ENCODE data around the gene C1orf159. TPM values are rescaled to one million over a fixed set of nuclear protein-coding genes. Genes with fewer than 3 reads are reported as not detected.

C1orf159 gene
- total and polyA plus RNA-seq, 4 donors: 3.9 to 7.0 (median 4.7) TPM

GRCh38 chr1:1043411-1043810 lies 72.5 kb downstream of the C1orf159 start:
- peaks cover 0 to 24% (median 6%) of the 10 kb centered on the region in 4 donors for H3K36me3 ChIP-seq (ENCODE audit: control insufficient read depth in 4 of 4, insufficient read depth in 3 of 4, low read depth in 1 of 4, low read length in 3 of 4)

More at GRCh38 chr1:1043411-1043810, 72.5 kb downstream of the C1orf159 start:
- Histone ChIP-seq H3K4me3 (ENCODE audit: low read depth in 1 of 3, low read length in 3 of 3) (no peak overlapping the region), H3K27me3 (ENCODE audit: control insufficient read depth in 4 of 4, insufficient read depth in 4 of 4, low read length in 3 of 4) (peaks cover 0 to 3% (median 0%) of the 10 kb centered on the region in 4 donors), H3K9me3 (ENCODE audit: control insufficient read depth in 4 of 4, low read length in 3 of 4) (no peaks in the 10 kb centered on the region), H3K4me1 (ENCODE audit: control insufficient read depth in 4 of 4, insufficient read depth in 4 of 4, low read length in 3 of 4) (peaks cover 8 to 10% (median 9%) of the 10 kb centered on the region in 4 donors), H3K9ac (ENCODE audit: low read depth in 1 of 2, low read length in 2 of 2) (no peak overlapping the region), H3K27ac (ENCODE audit: low read depth in 1 of 2, low read length in 2 of 2) (no peak overlapping the region)
- WGBS: 98% methylated on average over 27 of the region's 27 CpGs
- TF ChIP-seq EGR1 (IDR thresholded peaks at IDR 0.05; ENCODE audit: low read depth in 2 of 2) (no peak), YY1 (IDR thresholded peaks at IDR 0.05) (no peak), FOXA2 (IDR thresholded peaks at IDR 0.05) (no peak), RXRA (IDR thresholded peaks at IDR 0.05) (no peak), HNF4G (IDR thresholded peaks at IDR 0.05) (no peak), REST (IDR thresholded peaks at IDR 0.05) (no peak), CTCF (IDR thresholded peaks at IDR 0.05; ENCODE audit: low read depth, low read length, missing input control) (no peak), TAF1 (conservative IDR thresholded peaks at IDR 0.05) (no peak), ZBTB33 (IDR thresholded peaks at IDR 0.05) (no peak), SP1 (IDR thresholded peaks at IDR 0.05) (no peak), GABPA (IDR thresholded peaks at IDR 0.05 in 1 of 2, conservative IDR thresholded peaks at IDR 0.05 in 1 of 2) (no peak)
- no peak for DNase-seq (ENCODE audit: low spot score)

Data from liver (tissue), 9 donors.